ENCODE results near the gene ADAMTSL1. TPM values are rescaled to one million over a fixed set of nuclear protein-coding genes. Genes with fewer than 3 reads are reported as not detected.

ADAMTSL1 gene
- total and polyA plus RNA-seq, 2 of the 13 experiments (the other 11 are each of a cell fraction or from before 2014, with no cell fraction given): not detected

DNA sequence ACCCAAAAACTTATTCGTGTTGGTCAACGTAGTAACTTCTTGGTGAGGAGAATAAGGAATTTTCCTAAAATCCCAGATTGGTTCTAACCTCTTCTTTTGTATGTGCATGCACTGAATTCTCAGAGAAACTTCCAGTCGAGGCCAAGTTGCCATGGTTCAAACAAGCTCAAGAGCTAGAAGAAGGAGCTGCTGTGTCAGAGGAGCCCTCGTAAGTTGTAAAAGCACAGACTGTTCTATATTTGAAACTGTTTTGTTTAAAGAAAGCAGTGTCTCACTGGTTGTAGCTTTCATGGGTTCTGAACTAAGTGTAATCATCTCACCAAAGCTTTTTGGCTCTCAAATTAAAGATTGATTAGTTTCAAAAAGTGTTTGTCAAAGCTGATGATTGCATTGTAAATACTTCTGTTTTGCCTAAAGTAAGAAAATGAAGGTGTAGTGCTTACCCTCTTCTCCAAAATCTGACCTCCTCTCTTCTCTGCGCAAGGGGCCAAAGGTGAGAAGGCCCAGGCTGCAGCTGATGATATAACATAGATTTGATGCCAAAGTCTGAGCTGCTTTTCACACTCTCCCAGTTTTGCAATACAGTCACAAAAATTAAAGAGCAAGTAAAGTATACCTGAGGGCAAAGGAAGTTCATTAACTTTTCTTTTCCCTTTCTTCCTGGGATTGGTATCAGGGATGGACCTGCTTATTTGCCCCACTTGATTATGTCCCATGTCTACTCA is 210.8 kb downstream of the ADAMTSL1 start:
- no peak overlapping the region for H3K9ac ChIP-seq (ENCODE audit: insufficient read depth, low read depth, low read length)
- in situ Hi-C loops (cut with HindIII; ENCODE audit: extremely low pct_ligation_motif_present, low pct_unique_long_range_greater_than_20kb) (no loop called here), intact Hi-C loops (cut with micrococcal nuclease; ENCODE audit: unreplicated experiment) (no loop called here)
- FAIRE-seq (no peak), ATAC-seq (no peak), DNase-seq (ENCODE audit: low spot score) (no peak)
- H3K4me1 ChIP-seq (ENCODE audit: insufficient read depth, low read length): no peaks in the 10 kb centered on the region
- ChIA-PET CTCF (ENCODE audit: low intra/inter-chr PET ratio, low total read pairs) (no interaction called here), POLR2A (no interaction called here)
- H3K27ac ChIP-seq (ENCODE audit: extremely low read length, insufficient read depth, low read length): no peak overlapping the region
- no peaks in the 10 kb centered on the region for H3K79me2 ChIP-seq (ENCODE audit: insufficient read depth, low read length)
- H3K4me2 ChIP-seq (ENCODE audit: low read depth, low read length): no peak overlapping the region
- no peaks in the 10 kb centered on the region for H3K27me3 ChIP-seq (ENCODE audit: control insufficient read depth in 1 of 2, insufficient read depth in 2 of 2, low read length in 2 of 2)
- BruUV-seq (replicated peaks): no TSS peak
- H4K20me1 ChIP-seq (ENCODE audit: insufficient read depth, low read length): no peaks in the 10 kb centered on the region
- TF ChIP-seq MIXL1 (CRISPR knock-in tag; IDR thresholded peaks at IDR 0.05): no peak
- H3K9me3 ChIP-seq (ENCODE audit: low read length): no peaks in the 10 kb centered on the region
- no peak overlapping the region for H3K4me3 ChIP-seq (replicated peaks in 1 of 3; ENCODE audit: insufficient read depth in 1 of 3, low read depth in 2 of 3, low read length in 3 of 3)
- no peaks in the 10 kb centered on the region for H3K36me3 ChIP-seq (replicated peaks in 1 of 2; ENCODE audit: control insufficient read depth in 1 of 2, insufficient read depth in 2 of 2, low read length in 2 of 2)
- 21% methylated on average over 5 of the region's 5 CpGs for WGBS (ENCODE audit: low lambda C conversion rate)
- H2AFZ ChIP-seq (ENCODE audit: low read length): no peak overlapping the region

- Histone ChIP-seq H3K27me3 (ENCODE audit: control insufficient read depth in 1 of 2, insufficient read depth in 2 of 2, low read length in 2 of 2) (no peaks in the 10 kb centered on the region), H3K4me2 (ENCODE audit: low read depth, low read length) (no peak overlapping the region), H3K27ac (ENCODE audit: extremely low read length, insufficient read depth, low read length) (no peak overlapping the region), H3K4me1 (ENCODE audit: insufficient read depth, low read length) (no peaks in the 10 kb centered on the region), H3K9me3 (ENCODE audit: low read length) (no peaks in the 10 kb centered on the region), H3K4me3 (replicated peaks in 1 of 3; ENCODE audit: insufficient read depth in 1 of 3, low read depth in 2 of 3, low read length in 3 of 3) (no peak overlapping the region), H3K36me3 (replicated peaks in 1 of 2; ENCODE audit: control insufficient read depth in 1 of 2, insufficient read depth in 2 of 2, low read length in 2 of 2) (no peaks in the 10 kb centered on the region), H2AFZ (ENCODE audit: low read length) (no peak overlapping the region), H3K9ac (ENCODE audit: insufficient read depth, low read depth, low read length) (no peak overlapping the region), H3K79me2 (ENCODE audit: insufficient read depth, low read length) (no peaks in the 10 kb centered on the region), H4K20me1 (ENCODE audit: insufficient read depth, low read length) (no peaks in the 10 kb centered on the region)
- no peak for ATAC-seq
- POLR2A ChIA-PET: no interaction called here
- in situ Hi-C loops (cut with HindIII; ENCODE audit: extremely low pct_ligation_motif_present, low pct_unique_long_range_greater_than_20kb): no loop called here
- BruUV-seq (replicated peaks): no TSS peak
- TF ChIP-seq HNF4A (CRISPR knock-in tag; IDR thresholded peaks at IDR 0.05): no peak
- no peak for TF ChIP-seq YEATS4 (CRISPR knock-in tag; IDR thresholded peaks at IDR 0.05; ENCODE audit: borderline replicate concordance)
- no peak for TF ChIP-seq BRCA1 (CRISPR knock-in tag; IDR thresholded peaks at IDR 0.05)
- TF ChIP-seq SRF (IDR thresholded peaks at IDR 0.05; ENCODE audit: low read depth, low read length): no peak
- TF ChIP-seq, protein P1, sequence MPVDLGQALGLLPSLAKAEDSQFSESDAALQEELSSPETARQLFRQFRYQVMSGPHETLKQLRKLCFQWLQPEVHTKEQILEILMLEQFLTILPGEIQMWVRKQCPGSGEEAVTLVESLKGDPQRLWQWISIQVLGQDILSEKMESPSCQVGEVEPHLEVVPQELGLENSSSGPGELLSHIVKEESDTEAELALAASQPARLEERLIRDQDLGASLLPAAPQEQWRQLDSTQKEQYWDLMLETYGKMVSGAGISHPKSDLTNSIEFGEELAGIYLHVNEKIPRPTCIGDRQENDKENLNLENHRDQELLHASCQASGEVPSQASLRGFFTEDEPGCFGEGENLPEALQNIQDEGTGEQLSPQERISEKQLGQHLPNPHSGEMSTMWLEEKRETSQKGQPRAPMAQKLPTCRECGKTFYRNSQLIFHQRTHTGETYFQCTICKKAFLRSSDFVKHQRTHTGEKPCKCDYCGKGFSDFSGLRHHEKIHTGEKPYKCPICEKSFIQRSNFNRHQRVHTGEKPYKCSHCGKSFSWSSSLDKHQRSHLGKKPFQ (CRISPR knock-in tag; IDR thresholded peaks at IDR 0.05; ENCODE audit: insufficient replicate concordance): no peak
- TF ChIP-seq ISL2 (CRISPR knock-in tag; IDR thresholded peaks at IDR 0.05): no peak
- TF ChIP-seq ARNT (IDR thresholded peaks at IDR 0.05): no peak
- TF ChIP-seq, protein P2, sequence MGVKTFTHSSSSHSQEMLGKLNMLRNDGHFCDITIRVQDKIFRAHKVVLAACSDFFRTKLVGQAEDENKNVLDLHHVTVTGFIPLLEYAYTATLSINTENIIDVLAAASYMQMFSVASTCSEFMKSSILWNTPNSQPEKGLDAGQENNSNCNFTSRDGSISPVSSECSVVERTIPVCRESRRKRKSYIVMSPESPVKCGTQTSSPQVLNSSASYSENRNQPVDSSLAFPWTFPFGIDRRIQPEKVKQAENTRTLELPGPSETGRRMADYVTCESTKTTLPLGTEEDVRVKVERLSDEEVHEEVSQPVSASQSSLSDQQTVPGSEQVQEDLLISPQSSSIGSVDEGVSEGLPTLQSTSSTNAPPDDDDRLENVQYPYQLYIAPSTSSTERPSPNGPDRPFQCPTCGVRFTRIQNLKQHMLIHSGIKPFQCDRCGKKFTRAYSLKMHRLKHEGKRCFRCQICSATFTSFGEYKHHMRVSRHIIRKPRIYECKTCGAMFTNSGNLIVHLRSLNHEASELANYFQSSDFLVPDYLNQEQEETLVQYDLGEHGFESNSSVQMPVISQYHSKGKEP (CRISPR knock-in tag; IDR thresholded peaks at IDR 0.05): no peak
- intact Hi-C loops (cut with micrococcal nuclease; ENCODE audit: unreplicated experiment): no loop called here
- 19% methylated on average over 6 of the region's 6 CpGs for WGBS (ENCODE audit: low lambda C conversion rate)
- CTCF ChIA-PET (ENCODE audit: low intra/inter-chr PET ratio, low total read pairs): no interaction called here
- FAIRE-seq: no peak
- no peak for DNase-seq (ENCODE audit: low spot score)
Measured at GRCh38 chr9:18688581-18689565, 214.9 kb downstream of the ADAMTSL1 start.

All from HepG2 (cell line).